ENCODE data around the gene DEFB123. TPM values are rescaled to one million over a fixed set of nuclear protein-coding genes. Genes with fewer than 3 reads are reported as not detected.

The DEFB123 gene
- total RNA-seq, 2 experiments from 2014 or later, result not detected

GRCh38 chr20:31475472-31476293 is 35.3 kb downstream of the DEFB123 start:
- ChIA-PET CTCF (no interaction called here), POLR2A (no interaction called here)
- DNase-seq, result no peak
- no peaks in the 10 kb centered on the region for H3K36me3 Mint-ChIP-seq (ENCODE audit: low read depth)
- peaks cover 40% of the 10 kb centered on the region for H3K27me3 Mint-ChIP-seq (ENCODE audit: low read depth)
- no peak overlapping the region for H3K4me3 Mint-ChIP-seq
- no peak overlapping the region for H3K27ac Mint-ChIP-seq
- peaks cover 3% of the 10 kb centered on the region for H3K4me1 Mint-ChIP-seq (ENCODE audit: low read depth)
- H3K9me3 Mint-ChIP-seq (ENCODE audit: insufficient read depth), result no peaks in the 10 kb centered on the region
- ATAC-seq, result no peak

- ATAC-seq (no peak), DNase-seq (no peak)
- Mint-ChIP-seq H3K9me3 (ENCODE audit: insufficient read depth) (no peaks in the 10 kb centered on the region), H3K27me3 (ENCODE audit: low read depth) (peaks cover 42% of the 10 kb centered on the region), H3K27ac (no peak overlapping the region), H3K4me3 (no peak overlapping the region), H3K36me3 (ENCODE audit: low read depth) (no peaks in the 10 kb centered on the region), H3K4me1 (ENCODE audit: low read depth) (peaks cover 3% of the 10 kb centered on the region)
- POLR2A ChIA-PET, result no interaction called here
- CTCF ChIA-PET, result no interaction called here
Measured at GRCh38 chr20:31476294-31476585, 35.8 kb downstream of the DEFB123 start.

GRCh38 chr20:31476643-31477215 is 36.3 kb downstream of the DEFB123 start:
- DNase-seq (no peak), ATAC-seq (no peak)
- H3K9me3 Mint-ChIP-seq (ENCODE audit: insufficient read depth), result no peaks in the 10 kb centered on the region
- H3K27me3 Mint-ChIP-seq (ENCODE audit: low read depth), result peaks cover 45% of the 10 kb centered on the region
- no peaks in the 10 kb centered on the region for H3K36me3 Mint-ChIP-seq (ENCODE audit: low read depth)
- no peak overlapping the region for H3K4me3 Mint-ChIP-seq
- no peak overlapping the region for H3K27ac Mint-ChIP-seq
- ChIA-PET POLR2A (no interaction called here), CTCF (no interaction called here)
- peaks cover 3% of the 10 kb centered on the region for H3K4me1 Mint-ChIP-seq (ENCODE audit: low read depth)

GRCh38 chr20:31484001-31484400 is 43.6 kb downstream of the DEFB123 start:
- no peak for DNase-seq
- no peak overlapping the region for H3K27ac Mint-ChIP-seq
- POLR2A ChIA-PET, result no interaction called here
- H3K36me3 Mint-ChIP-seq (ENCODE audit: low read depth), result no peaks in the 10 kb centered on the region
- H3K27me3 Mint-ChIP-seq (ENCODE audit: low read depth), result peaks cover 31% of the 10 kb centered on the region
- H3K4me3 Mint-ChIP-seq, result no peak overlapping the region
- CTCF ChIA-PET, result no interaction called here
- ATAC-seq, result no peak
- no peaks in the 10 kb centered on the region for H3K4me1 Mint-ChIP-seq (ENCODE audit: low read depth)
- H3K9me3 Mint-ChIP-seq (ENCODE audit: insufficient read depth), result no peaks in the 10 kb centered on the region

GRCh38 chr20:31485450-31486339 is 45.3 kb downstream of the DEFB123 start:
- POLR2A ChIA-PET, result no interaction called here
- DNase-seq (no peak), ATAC-seq (no peak)
- Mint-ChIP-seq H3K27me3 (ENCODE audit: low read depth) (peaks cover 31% of the 10 kb centered on the region), H3K36me3 (ENCODE audit: low read depth) (no peaks in the 10 kb centered on the region), H3K9me3 (ENCODE audit: insufficient read depth) (no peaks in the 10 kb centered on the region), H3K4me1 (ENCODE audit: low read depth) (no peaks in the 10 kb centered on the region), H3K4me3 (no peak overlapping the region), H3K27ac (no peak overlapping the region)
- CTCF ChIA-PET, result interaction anchor here (5.2 kb wide), 1 partner anchor 17 kb away, joined by 32 read pairs; no protein-coding TSS in a partner anchor

- POLR2A ChIA-PET, result no interaction called here
- ATAC-seq (no peak), DNase-seq (no peak)
- CTCF ChIA-PET, result interaction anchor here (1.2 to 5.2 kb wide), 2 partner anchors 14 to 27 kb away, joined by 4 to 32 read pairs; no protein-coding TSS in a partner anchor
- H3K4me1 Mint-ChIP-seq (ENCODE audit: low read depth), result no peaks in the 10 kb centered on the region
- no peaks in the 10 kb centered on the region for H3K36me3 Mint-ChIP-seq (ENCODE audit: low read depth)
- H3K9me3 Mint-ChIP-seq (ENCODE audit: insufficient read depth), result no peaks in the 10 kb centered on the region
- H3K27me3 Mint-ChIP-seq (ENCODE audit: low read depth), result peaks cover 23% of the 10 kb centered on the region
- no peak overlapping the region for H3K27ac Mint-ChIP-seq
- H3K4me3 Mint-ChIP-seq, result no peak overlapping the region
Measured at GRCh38 chr20:31488115-31488514, 47.7 kb downstream of the DEFB123 start.

GRCh38 chr20:31489152-31489551 is 48.7 kb downstream of the DEFB123 start:
- peaks cover 25% of the 10 kb centered on the region for H3K27me3 Mint-ChIP-seq (ENCODE audit: low read depth)

GRCh38 chr20:31490752-31491151 is 50.3 kb downstream of the DEFB123 start:
- Mint-ChIP-seq H3K4me1 (ENCODE audit: low read depth) (no peaks in the 10 kb centered on the region), H3K36me3 (ENCODE audit: low read depth) (no peaks in the 10 kb centered on the region), H3K27me3 (ENCODE audit: low read depth) (peaks cover 24% of the 10 kb centered on the region), H3K4me3 (no peak overlapping the region), H3K27ac (no peak overlapping the region), H3K9me3 (ENCODE audit: insufficient read depth) (no peaks in the 10 kb centered on the region)
- POLR2A ChIA-PET, result no interaction called here
- DNase-seq, result no peak
- ATAC-seq, result no peak
- CTCF ChIA-PET, result interaction anchor here (1.9 kb wide), 1 partner anchor 12 kb away, joined by 10 read pairs; no protein-coding TSS in a partner anchor

More at GRCh38 chr20:31489152-31489551, 48.7 kb downstream of the DEFB123 start:
- DNase-seq (no peak), ATAC-seq (no peak)
- Mint-ChIP-seq H3K27ac (no peak overlapping the region), H3K4me1 (ENCODE audit: low read depth) (no peaks in the 10 kb centered on the region), H3K36me3 (ENCODE audit: low read depth) (no peaks in the 10 kb centered on the region), H3K4me3 (no peak overlapping the region), H3K9me3 (ENCODE audit: insufficient read depth) (no peaks in the 10 kb centered on the region)
- CTCF ChIA-PET, result interaction anchor here (1.2 to 5.2 kb wide), 2 partner anchors 13 to 28 kb away, joined by 4 to 32 read pairs; no protein-coding TSS in a partner anchor
- POLR2A ChIA-PET, result no interaction called here

GRCh38 chr20:31494131-31494530 is 53.7 kb downstream of the DEFB123 start:
- Mint-ChIP-seq H3K36me3 (ENCODE audit: low read depth) (no peaks in the 10 kb centered on the region), H3K9me3 (ENCODE audit: insufficient read depth) (no peaks in the 10 kb centered on the region), H3K4me1 (ENCODE audit: low read depth) (no peaks in the 10 kb centered on the region), H3K27me3 (ENCODE audit: low read depth) (peaks cover 18% of the 10 kb centered on the region), H3K27ac (no peak overlapping the region), H3K4me3 (no peak overlapping the region)
- ChIA-PET POLR2A (no interaction called here), CTCF (no interaction called here)
- ATAC-seq (no peak), DNase-seq (no peak)

GRCh38 chr20:31496761-31497295 is 56.4 kb downstream of the DEFB123 start:
- H3K27ac Mint-ChIP-seq, result no peak overlapping the region
- CTCF ChIA-PET, result no interaction called here

GRCh38 chr20:31497838-31498540 is 57.6 kb downstream of the DEFB123 start:
- CTCF ChIA-PET, result no interaction called here
- POLR2A ChIA-PET, result no interaction called here
- ATAC-seq, result no peak

More at GRCh38 chr20:31496761-31497295, 56.4 kb downstream of the DEFB123 start:
- Mint-ChIP-seq H3K4me3 (no peak overlapping the region), H3K27me3 (ENCODE audit: low read depth) (peaks cover 18% of the 10 kb centered on the region), H3K36me3 (ENCODE audit: low read depth) (no peaks in the 10 kb centered on the region), H3K9me3 (ENCODE audit: insufficient read depth) (no peaks in the 10 kb centered on the region), H3K4me1 (ENCODE audit: low read depth) (no peaks in the 10 kb centered on the region)
- ATAC-seq (no peak), DNase-seq (no peak)
- POLR2A ChIA-PET, result no interaction called here

More at GRCh38 chr20:31497838-31498540, 57.6 kb downstream of the DEFB123 start:
- Mint-ChIP-seq H3K4me3 (no peak overlapping the region), H3K27ac (no peak overlapping the region), H3K4me1 (ENCODE audit: low read depth) (peaks cover 2% of the 10 kb centered on the region), H3K27me3 (ENCODE audit: low read depth) (peaks cover 18% of the 10 kb centered on the region), H3K36me3 (ENCODE audit: low read depth) (no peaks in the 10 kb centered on the region), H3K9me3 (ENCODE audit: insufficient read depth) (no peaks in the 10 kb centered on the region)
- DNase-seq, result no peak

All from activated CD8-positive, alpha-beta T cell treated with anti-CD3 and anti-CD28 coated beads, Interleukin-2, amount 10 ng/mL, durations not matched to agents 7 days and 5 days (primary cell).